ENCODE data around the gene NRIP1. TPM values are rescaled to one million over a fixed set of nuclear protein-coding genes. Genes with fewer than 3 reads are reported as not detected.

The NRIP1 gene
- total RNA-seq, 1 experiment from 2014 or later: 10.4 TPM

- WGBS (ENCODE audit: extremely low coverage, insufficient read length, low lambda C conversion rate): no CpG with 5 or more reads among the region's 2 CpGs
- Histone ChIP-seq H2AFZ (ENCODE audit: low read length) (no peak overlapping the region), H3K23ac (ENCODE audit: insufficient read length, low read depth, low read length) (no peak overlapping the region), H3K4ac (ENCODE audit: low read depth, low read length) (no peak overlapping the region), H3K79me1 (ENCODE audit: insufficient read depth, low read depth, low read length, poor library complexity, severe bottlenecking) (peaks cover 6% of the 10 kb centered on the region), H3K27me3 (ENCODE audit: insufficient read depth, low read length) (no peaks in the 10 kb centered on the region), H2BK5ac (ENCODE audit: insufficient read length, low read length) (no peak overlapping the region), H3K14ac (ENCODE audit: insufficient read depth, low read length) (no peak overlapping the region), H3K4me1 (ENCODE audit: insufficient read depth, low read length) (peaks cover 4% of the 10 kb centered on the region; the same call in 1 of the 2 replicates), H2BK120ac (ENCODE audit: low read depth, low read length, poor library complexity, severe bottlenecking) (no peak overlapping the region), H3K9ac (ENCODE audit: extremely low read depth, insufficient read length, low read length) (no peak overlapping the region), H4K91ac (ENCODE audit: insufficient read length, low read depth, low read length) (no peak overlapping the region), H3K9me3 (ENCODE audit: control insufficient read depth, low read depth, low read length) (no peaks in the 10 kb centered on the region), H2BK12ac (ENCODE audit: insufficient read length, low read depth, low read length) (no peak overlapping the region), H4K20me1 (ENCODE audit: control insufficient read depth, insufficient read depth, insufficient read length) (no peaks in the 10 kb centered on the region), H3K56ac (ENCODE audit: insufficient read length, low read depth, low read length) (no peak overlapping the region), H2BK20ac (ENCODE audit: low read depth, low read length, poor library complexity, severe bottlenecking) (no peak overlapping the region), H2AK5ac (ENCODE audit: insufficient read length, low read length) (no peak overlapping the region), H4K8ac (replicated peaks; ENCODE audit: insufficient read length, low read depth, low read length) (no peak overlapping the region), H2BK15ac (ENCODE audit: low read depth, low read length) (no peak overlapping the region), H3K23me2 (ENCODE audit: insufficient read length, low read depth, low read length, poor library complexity, severe bottlenecking) (peaks cover 3% of the 10 kb centered on the region), H3T11ph (ENCODE audit: low read length) (no peak overlapping the region), H3K4me2 (ENCODE audit: insufficient read depth, insufficient read length, low read length) (no peak overlapping the region), H3K79me2 (ENCODE audit: insufficient read depth, low read length) (peaks cover 6% of the 10 kb centered on the region; the same call in 1 of the 2 replicates), H3K18ac (ENCODE audit: insufficient read length, low read depth, low read length) (no peak overlapping the region), H4K5ac (ENCODE audit: insufficient read length, low read depth, low read length) (no peak overlapping the region), H3K27ac (ENCODE audit: insufficient read length, low read depth, low read length) (no peak overlapping the region)
- H3K4me3 Mint-ChIP-seq: no peak overlapping the region
- peak overlapping the region in 1 of 3 experiments; percentile 3; a peak in 1 of 7 replicates for H3K27ac Mint-ChIP-seq
- H3K4me1 Mint-ChIP-seq: peaks cover 60 to 67% of the 10 kb centered on the region in 2 experiments
- no peak for TF ChIP-seq CTCF (conservative IDR thresholded peaks at IDR 0.05)
- no peaks in the 10 kb centered on the region for H3K9me3 Mint-ChIP-seq
- H3K36me3 Mint-ChIP-seq (ENCODE audit: insufficient read depth in 1 of 3, low read depth in 3 of 3): no peaks in the 10 kb centered on the region
- DNase-seq: no peak
- peaks cover 8% of the 10 kb centered on the region for H3K27me3 Mint-ChIP-seq (ENCODE audit: low read depth)
These were observed 5.9 kb downstream of the NRIP1 start for GRCh38 chr21:15058854-15059263.
